HepG2 (cell line): ENCODE measurements around the gene IMP3. TPM values are rescaled to one million over a fixed set of nuclear protein-coding genes. Genes with fewer than 3 reads are reported as not detected.

ENCODE experiments used
- ATAC-seq: fragments of 200-7000 bp; cut with Tn5 transposase; 3 replicates; pipeline ENCODE4 v1.9.1; 2020; ENCODE audit warnings: mild to moderate bottlenecking, moderate library complexity
- BruUV-seq: library from RNA; stranded (reverse); fragments of 400-500 nt; replicated peaks from 2 replicates; lab custom pipeline; 2021; lab: Mats Ljungman, UMichigan
- CTCF ChIA-PET: fragments of 300-600 bp; formaldehyde crosslinking; extraction: SDS; loops from one replicate; lab custom pipeline; 2021; ENCODE audit warnings: low total read pairs, inconsistent platforms, low intra/inter-chr PET ratio; lab: Yijun Ruan, JAX
- POLR2A ChIA-PET: fragments of 350-600 bp; sonication (Branson Sonifier 250); formaldehyde crosslinking; loops from one replicate; lab custom pipeline; 2020; ENCODE audit warnings: antibody characterized with exemption, inconsistent platforms; lab: Yijun Ruan, JAX
- DNase-seq: peaks from one replicate; pipeline ENCODE4 v3.0.0-alpha.2; 2015; ENCODE audit warnings: low spot score
- FAIRE-seq: peaks from 3 replicates; lab custom pipeline; 2011; peaks lifted over from hg19 to GRCh38; lab: Jason Lieb, UNC
- H2AFZ ChIP-seq: one replicate; pipeline ENCODE4 v1.6.1; 2011; ENCODE audit warnings: low read length, inconsistent platforms
- H3K27ac ChIP-seq: fragments of 300-600 bp; 3 replicates; pipeline ENCODE4 v1.8.0; 2011; ENCODE audit warnings: mixed run types, mild to moderate bottlenecking, mixed read lengths, low read length, inconsistent platforms; ENCODE audit not compliant: insufficient read depth; ENCODE audit errors: extremely low read length
- H3K27me3 ChIP-seq, 2 experiments: fragments of 200-600 bp in 1 of 2; 2 replicates in 1 of 2; 3 replicates in 1 of 2; pipeline versions ENCODE4 v1.6.0 to v1.8.0; 2011; ENCODE audit warnings: low read length in 2 of 2, mild to moderate bottlenecking in 2 of 2, moderate library complexity in 2 of 2, inconsistent platforms in 1 of 2; ENCODE audit not compliant: insufficient read depth in 2 of 2, control insufficient read depth in 1 of 2
- H3K36me3 ChIP-seq, 2 experiments: fragments of 200-600 bp in 1 of 2; replicated peaks in 1 of 2; 2 replicates in 1 of 2; 3 replicates in 1 of 2; pipeline versions ENCODE4 v1.5.1 to v1.8.0; 2011; ENCODE audit warnings: low read length in 2 of 2, inconsistent platforms in 1 of 2; ENCODE audit not compliant: insufficient read depth in 2 of 2, control insufficient read depth in 1 of 2
- H3K4me1 ChIP-seq: 2 replicates; pipeline ENCODE4 v1.5.1; 2012; ENCODE audit warnings: low read length, inconsistent platforms; ENCODE audit not compliant: insufficient read depth
- H3K4me2 ChIP-seq: 2 replicates; pipeline ENCODE4 v1.6.0; 2011; ENCODE audit warnings: low read depth, low read length, inconsistent platforms
- H3K4me3 ChIP-seq, 3 experiments: fragments of 200-600 bp in 1 of 3; sonication (generic), shearing (Covaris generic) in 1 of 3; replicated peaks in 1 of 3; 2 replicates each; pipeline ENCODE4 v1.5.1; 2011 to 2016; ENCODE audit warnings: low read length in 3 of 3, inconsistent platforms in 2 of 3, low read depth in 2 of 3, mild to moderate bottlenecking in 2 of 3, control low read depth in 1 of 3, mixed read lengths in 1 of 3; ENCODE audit not compliant: insufficient read depth in 1 of 3
- H3K79me2 ChIP-seq: one replicate; pipeline ENCODE4 v1.6.1; 2011; ENCODE audit warnings: low read length, inconsistent platforms; ENCODE audit not compliant: insufficient read depth
- H3K9ac ChIP-seq: 2 replicates; pipeline ENCODE4 v1.6.0; 2011; ENCODE audit warnings: mild to moderate bottlenecking, low read depth, low read length, inconsistent platforms; ENCODE audit not compliant: insufficient read depth
- H3K9me3 ChIP-seq: 2 replicates; pipeline ENCODE4 v1.5.1; 2012; ENCODE audit warnings: mild to moderate bottlenecking, low read length
- H4K20me1 ChIP-seq: 2 replicates; pipeline ENCODE4 v1.6.0; 2011; ENCODE audit warnings: inconsistent platforms, mild to moderate bottlenecking, low read length, moderate library complexity; ENCODE audit not compliant: insufficient read depth
- DNMT3B ChIP-seq: conservative IDR thresholded peaks from 2 replicates; pipeline ENCODE4 v1.6.1; 2016; ENCODE audit warnings: missing biosample characterization, control low read depth
- HNF4G ChIP-seq, 2 experiments: sonication (generic) in 1 of 2; formaldehyde crosslinking in 1 of 2; IDR thresholded peaks; 2 replicates each; pipeline versions ENCODE4 v1.4.0 to v1.6.1; 2011 to 2020; ENCODE audit warnings: borderline replicate concordance in 2 of 2, low read depth in 2 of 2, mild to moderate bottlenecking in 2 of 2, low read length in 1 of 2, missing genetic modification reagents in 1 of 2, moderate library complexity in 1 of 2
- PHF5A ChIP-seq: IDR thresholded peaks from one replicate; pipeline ENCODE4 v1.6.1; 2018; ENCODE audit warnings: low read depth, missing genetic modification reagents; ENCODE audit not compliant: unreplicated experiment
- SAP130 ChIP-seq: IDR thresholded peaks from 2 replicates; pipeline ENCODE4 v1.6.1; 2016; ENCODE audit warnings: low read depth
- STAG1 ChIP-seq: sonication (generic); formaldehyde crosslinking; IDR thresholded peaks from 2 replicates; pipeline ENCODE4 v1.4.0; 2020; ENCODE audit warnings: missing genetic modification reagents
- ZMYM3 ChIP-seq: sonication (generic); formaldehyde crosslinking; IDR thresholded peaks from 2 replicates; pipeline ENCODE4 v1.5.1; 2020; ENCODE audit warnings: mild to moderate bottlenecking, missing genetic modification reagents
- ZNF12 ChIP-seq: sonication (generic); formaldehyde crosslinking; IDR thresholded peaks from 2 replicates; pipeline ENCODE4 v1.5.0; 2020; ENCODE audit warnings: missing genetic modification reagents
- ZNF230 ChIP-seq: sonication (generic); formaldehyde crosslinking; IDR thresholded peaks from 2 replicates; pipeline ENCODE4 v1.4.0; 2020; ENCODE audit warnings: mild to moderate bottlenecking, missing genetic modification reagents
- ZNF558 ChIP-seq: sonication (generic); formaldehyde crosslinking; IDR thresholded peaks from 2 replicates; pipeline ENCODE4 v1.9.0; 2022; ENCODE audit warnings: mild to moderate bottlenecking, missing genetic modification reagents, borderline replicate concordance
- ZSCAN29 ChIP-seq: sonication (generic); formaldehyde crosslinking; conservative IDR thresholded peaks from 2 replicates; pipeline ENCODE4 v1.4.0; 2020; ENCODE audit warnings: mild to moderate bottlenecking, missing genetic modification reagents
- whole genome bisulfite sequencing: methylation state at CpG from one replicate; pipeline ENCODE4 v1.1.6; 2017; ENCODE audit warnings: low lambda C conversion rate; 5-methylcytosine and 5-hydroxymethylcytosine counted together
- in situ Hi-C: cut with HindIII; loops from 2 replicates; pipeline ENCODE4 v1.10.0; 2017; ENCODE audit warnings: low pct_unique_long_range_greater_than_20kb; ENCODE audit not compliant: extremely low pct_ligation_motif_present
- intact Hi-C: fragments of 100-400 bp; cut with micrococcal nuclease; formaldehyde crosslinking; loops from one replicate; pipeline ENCODE4 v1.10.0; 2022; ENCODE audit not compliant: unreplicated experiment
- polyA plus RNA-seq, 8 experiments: library from polyadenylated mRNA; depleted of rRNA in 3 of 8; stranded (reverse) in 7 of 8; unstranded in 1 of 8; fragments of >200 nt; fragmentation: Illumina TruSeq in 4 of 8; extraction: Trizol in 4 of 8; gene quantifications; 2 replicates each; pipeline versions ENCODE4 v1.2.1 to v1.2.3, GENCODE V29; 2011 to 2016; ENCODE audit warnings: low read depth in 4 of 8, missing spikeins in 1 of 8, mixed read lengths in 1 of 8; ENCODE audit not compliant: insufficient read depth in 1 of 8
- total RNA-seq, 5 experiments: library from RNA; depleted of rRNA; stranded (reverse); fragments of >200 nt; fragmentation: Illumina TruSeq; extraction: Trizol; gene quantifications; 2 replicates each; pipeline ENCODE4 v1.2.3, GENCODE V29; 2016; ENCODE audit warnings: low read depth in 1 of 5
- TF ChIP-seq, protein P1 (sequence below): sonication (generic); formaldehyde crosslinking; IDR thresholded peaks from 2 replicates; pipeline ENCODE4 v1.8.1; 2023; ENCODE audit warnings: mild to moderate bottlenecking, missing genetic modification reagents
- TF ChIP-seq, protein P2 (sequence below): IDR thresholded peaks from 2 replicates; pipeline ENCODE4 v1.4.0; 2020; ENCODE audit warnings: mild to moderate bottlenecking, missing genetic modification reagents
- TF ChIP-seq, protein P3 (sequence below), 2 experiments: sonication (generic) in 1 of 2; formaldehyde crosslinking in 1 of 2; IDR thresholded peaks; 2 replicates each; pipeline versions ENCODE4 v1.4.0 to v1.6.1; 2018 to 2020; ENCODE audit warnings: missing genetic modification reagents in 2 of 2, borderline replicate concordance in 1 of 2, low read depth in 1 of 2, mild to moderate bottlenecking in 1 of 2, missing biosample characterization in 1 of 2

The IMP3 gene
- total and polyA plus RNA-seq, 2 of the 13 experiments (the other 11 are each of a cell fraction or from before 2014, with no cell fraction given), result 38.3 to 143 TPM

DNA sequence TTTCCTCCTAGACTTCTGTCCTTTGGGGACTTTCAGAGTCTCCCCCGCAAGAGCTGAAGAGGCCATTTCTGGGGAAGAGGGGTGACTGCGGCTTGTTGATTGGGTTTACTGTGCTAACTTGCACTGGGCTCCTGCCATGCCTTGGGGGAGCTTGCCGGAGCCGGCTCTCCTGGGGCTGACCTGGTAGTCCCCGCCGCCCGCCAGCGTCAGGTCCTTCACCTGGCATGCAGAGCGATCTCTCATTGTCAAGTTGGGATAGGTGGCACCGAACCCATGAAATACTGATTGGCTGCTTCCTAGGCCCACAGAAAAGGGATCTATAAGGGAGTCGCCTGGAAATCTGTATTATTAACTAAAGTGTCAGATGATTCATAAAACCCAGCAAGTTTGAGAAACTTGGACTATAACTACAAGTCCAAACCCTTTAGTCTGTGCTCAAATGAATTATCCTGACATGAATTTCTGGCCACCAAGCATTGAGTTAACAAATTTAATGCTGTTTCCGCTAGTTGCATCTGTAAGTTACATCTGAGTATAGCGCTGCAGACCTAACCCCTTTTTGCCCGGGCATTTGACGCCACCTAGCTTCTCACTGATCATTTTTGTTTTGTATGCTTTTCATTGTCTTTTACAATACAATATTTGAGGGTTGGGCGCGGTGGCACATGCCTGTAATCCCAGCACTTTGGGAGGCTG, 607 bp upstream of the IMP3 start:
- Histone ChIP-seq H3K4me2 (peak overlapping the region; percentile 79), H3K4me1 (peaks cover 32% of the 10 kb centered on the region), H4K20me1 (no peaks in the 10 kb centered on the region; the same call in 1 of the 2 replicates), H3K9me3 (no peaks in the 10 kb centered on the region), H3K27ac (peak overlapping the region; percentile 94), H3K36me3 (0 out of 5 replicates have a peak, but pooled peaks cover 0 to 3% of the 10 kb centered on the region in 2 experiments), H3K4me3 (peak overlapping the region; percentile 70 to 87 (median 77)), H3K27me3 (peaks cover 0 to 2% of the 10 kb centered on the region in 2 experiments; a peak in 1 of 5 replicates), H2AFZ (no peak overlapping the region), H3K79me2 (peaks cover 29% of the 10 kb centered on the region), H3K9ac (peak overlapping the region; percentile 93)
- BruUV-seq, result TSS peak; percentile 88
- in situ Hi-C loops, result loop anchor here (10.0 kb wide), 1 partner anchor 276 kb away; the partner anchor contains the start of gene MAN2C1
- FAIRE-seq, result peak; percentile 36
- ChIA-PET POLR2A (interaction anchor here (0.5 to 6.9 kb wide), 26 partner anchors 7 to 312 kb away, joined by 3 to 47 read pairs (median 6); partner anchors contain the start of genes COMMD4, MAN2C1, PTPN9 and SIN3A), CTCF (interaction anchor here (1.5 kb wide), 1 partner anchor 43 kb away, joined by 6 read pairs; no protein-coding TSS in a partner anchor)
- intact Hi-C loops, result loop anchor here (2.0 kb wide), 1 partner anchor 14 kb away; no protein-coding TSS in a partner anchor
- peak; percentile 61 for DNase-seq
- WGBS, result under 1% methylated on average over 15 of the region's 17 CpGs
- peak; percentile 65 for ATAC-seq
- TF ChIP-seq, protein P1, sequence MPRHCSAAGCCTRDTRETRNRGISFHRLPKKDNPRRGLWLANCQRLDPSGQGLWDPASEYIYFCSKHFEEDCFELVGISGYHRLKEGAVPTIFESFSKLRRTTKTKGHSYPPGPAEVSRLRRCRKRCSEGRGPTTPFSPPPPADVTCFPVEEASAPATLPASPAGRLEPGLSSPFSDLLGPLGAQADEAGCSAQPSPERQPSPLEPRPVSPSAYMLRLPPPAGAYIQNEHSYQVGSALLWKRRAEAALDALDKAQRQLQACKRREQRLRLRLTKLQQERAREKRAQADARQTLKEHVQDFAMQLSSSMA (CRISPR knock-in tag), result no peak
- TF ChIP-seq ZNF12 (CRISPR knock-in tag), result peak; percentile 88
- peak; percentile 43; the same call in 1 of the 2 replicates for TF ChIP-seq SAP130 (CRISPR knock-in tag)
- no peak for TF ChIP-seq DNMT3B (CRISPR knock-in tag)
- peak; percentile 36; the same call in 1 of the 2 replicates for TF ChIP-seq ZNF558 (CRISPR knock-in tag)
- TF ChIP-seq, protein P2, sequence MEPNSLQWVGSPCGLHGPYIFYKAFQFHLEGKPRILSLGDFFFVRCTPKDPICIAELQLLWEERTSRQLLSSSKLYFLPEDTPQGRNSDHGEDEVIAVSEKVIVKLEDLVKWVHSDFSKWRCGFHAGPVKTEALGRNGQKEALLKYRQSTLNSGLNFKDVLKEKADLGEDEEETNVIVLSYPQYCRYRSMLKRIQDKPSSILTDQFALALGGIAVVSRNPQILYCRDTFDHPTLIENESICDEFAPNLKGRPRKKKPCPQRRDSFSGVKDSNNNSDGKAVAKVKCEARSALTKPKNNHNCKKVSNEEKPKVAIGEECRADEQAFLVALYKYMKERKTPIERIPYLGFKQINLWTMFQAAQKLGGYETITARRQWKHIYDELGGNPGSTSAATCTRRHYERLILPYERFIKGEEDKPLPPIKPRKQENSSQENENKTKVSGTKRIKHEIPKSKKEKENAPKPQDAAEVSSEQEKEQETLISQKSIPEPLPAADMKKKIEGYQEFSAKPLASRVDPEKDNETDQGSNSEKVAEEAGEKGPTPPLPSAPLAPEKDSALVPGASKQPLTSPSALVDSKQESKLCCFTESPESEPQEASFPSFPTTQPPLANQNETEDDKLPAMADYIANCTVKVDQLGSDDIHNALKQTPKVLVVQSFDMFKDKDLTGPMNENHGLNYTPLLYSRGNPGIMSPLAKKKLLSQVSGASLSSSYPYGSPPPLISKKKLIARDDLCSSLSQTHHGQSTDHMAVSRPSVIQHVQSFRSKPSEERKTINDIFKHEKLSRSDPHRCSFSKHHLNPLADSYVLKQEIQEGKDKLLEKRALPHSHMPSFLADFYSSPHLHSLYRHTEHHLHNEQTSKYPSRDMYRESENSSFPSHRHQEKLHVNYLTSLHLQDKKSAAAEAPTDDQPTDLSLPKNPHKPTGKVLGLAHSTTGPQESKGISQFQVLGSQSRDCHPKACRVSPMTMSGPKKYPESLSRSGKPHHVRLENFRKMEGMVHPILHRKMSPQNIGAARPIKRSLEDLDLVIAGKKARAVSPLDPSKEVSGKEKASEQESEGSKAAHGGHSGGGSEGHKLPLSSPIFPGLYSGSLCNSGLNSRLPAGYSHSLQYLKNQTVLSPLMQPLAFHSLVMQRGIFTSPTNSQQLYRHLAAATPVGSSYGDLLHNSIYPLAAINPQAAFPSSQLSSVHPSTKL (CRISPR knock-in tag), result 0 out of 2 replicates have a peak, but pooled peaks have one; percentile 12
- no peak for TF ChIP-seq ZNF230 (CRISPR knock-in tag)
- TF ChIP-seq STAG1 (CRISPR knock-in tag), result peak; percentile 59
- TF ChIP-seq HNF4G (IDR thresholded peaks at IDR 0.05; ENCODE audit: borderline replicate concordance, low read depth, low read length), result no peak
- TF ChIP-seq HNF4G (CRISPR knock-in tag; IDR thresholded peaks at IDR 0.05; ENCODE audit: borderline replicate concordance, low read depth), result 0 out of 2 replicates have a peak, but pooled peaks have one; percentile 30
- no peak for TF ChIP-seq PHF5A
- peak; percentile 57 for TF ChIP-seq ZMYM3 (CRISPR knock-in tag)
- TF ChIP-seq ZSCAN29 (CRISPR knock-in tag), result peak; percentile 38; the same call in 1 of the 2 replicates
- TF ChIP-seq, protein P3, sequence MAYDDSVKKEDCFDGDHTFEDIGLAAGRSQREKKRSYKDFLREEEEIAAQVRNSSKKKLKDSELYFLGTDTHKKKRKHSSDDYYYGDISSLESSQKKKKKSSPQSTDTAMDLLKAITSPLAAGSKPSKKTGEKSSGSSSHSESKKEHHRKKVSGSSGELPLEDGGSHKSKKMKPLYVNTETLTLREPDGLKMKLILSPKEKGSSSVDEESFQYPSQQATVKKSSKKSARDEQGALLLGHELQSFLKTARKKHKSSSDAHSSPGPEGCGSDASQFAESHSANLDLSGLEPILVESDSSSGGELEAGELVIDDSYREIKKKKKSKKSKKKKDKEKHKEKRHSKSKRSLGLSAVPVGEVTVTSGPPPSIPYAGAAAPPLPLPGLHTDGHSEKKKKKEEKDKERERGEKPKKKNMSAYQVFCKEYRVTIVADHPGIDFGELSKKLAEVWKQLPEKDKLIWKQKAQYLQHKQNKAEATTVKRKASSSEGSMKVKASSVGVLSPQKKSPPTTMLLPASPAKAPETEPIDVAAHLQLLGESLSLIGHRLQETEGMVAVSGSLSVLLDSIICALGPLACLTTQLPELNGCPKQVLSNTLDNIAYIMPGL (CRISPR knock-in tag; IDR thresholded peaks at IDR 0.05; ENCODE audit: borderline replicate concordance in 1 of 2, low read depth in 1 of 2), result peak in 1 of 2 experiments; percentile 43; a peak in 2 of 4 replicates
